A549 (cell line): Measurements from ENCODE around the gene GLIPR2. TPM values are rescaled to one million over a fixed set of nuclear protein-coding genes. Genes with fewer than 3 reads are reported as not detected.
"Not testable (repeated sequence)": the region's sequence is repeated elsewhere in the genome, so short reads cannot be mapped to it uniquely, and the experiment has no call there.

Source experiments
- ATAC-seq, 2 experiments: fragments of 200-7000 bp in 1 of 2; fragments of >200 bp in 1 of 2; cut with Nextera tagmentation in 1 of 2; cut with Tn5 transposase in 1 of 2; 3 replicates each; pipeline versions ENCODE4 v1.8.0 to v1.9.1; 2018 to 2020; ENCODE audit warnings: mild to moderate bottlenecking in 1 of 2, moderate library complexity in 1 of 2
- CTCF ChIA-PET: fragments of 300-600 bp; sonication (Branson Sonifier 250); formaldehyde crosslinking; extraction: SDS; loops from one replicate; lab custom pipeline; 2021; ENCODE audit warnings: antibody characterized with exemption, inconsistent platforms; lab: Yijun Ruan, JAX
- POLR2A ChIA-PET: fragments of 350-600 bp; formaldehyde crosslinking; extraction: SDS; loops from one replicate; lab custom pipeline; 2021; ENCODE audit warnings: antibody characterized with exemption, inconsistent platforms; lab: Yijun Ruan, JAX
- DNase-seq, 2 experiments: peaks; one replicate each; pipeline versions ENCODE4 v3.0.0 to v3.0.0-alpha.2; 2011 to 2016; ENCODE audit warnings: low read depth in 1 of 2, low spot score in 1 of 2
- FAIRE-seq: peaks from 2 replicates; lab custom pipeline; 2011; peaks lifted over from hg19 to GRCh38; lab: Jason Lieb, UNC
- H3K27ac ChIP-seq, 2 experiments: fragments of >200 bp; sonication (Bioruptor Twin); formaldehyde crosslinking; 3 replicates each; pipeline ENCODE4 v1.5.1; 2016 to 2017
- H3K4me1 ChIP-seq: fragments of >200 bp; sonication (Bioruptor Twin); formaldehyde crosslinking; 3 replicates; pipeline ENCODE4 v1.6.1; 2016
- H3K4me2 ChIP-seq: fragments of >200 bp; sonication (Bioruptor Twin); formaldehyde crosslinking; 3 replicates; pipeline ENCODE4 v1.6.1; 2016
- H3K4me3 ChIP-seq: fragments of >200 bp; sonication (Bioruptor Twin); formaldehyde crosslinking; 3 replicates; pipeline ENCODE4 v1.5.1; 2016
- H3K9me3 ChIP-seq: fragments of >200 bp; sonication (Bioruptor Twin); formaldehyde crosslinking; 3 replicates; pipeline ENCODE4 v1.6.1; 2016
- BCL3 ChIP-seq: fragments of >200 bp; sonication (Bioruptor Twin); formaldehyde crosslinking; IDR thresholded peaks from 3 replicates; pipeline ENCODE4 v1.6.1; 2016
- BHLHE40 ChIP-seq: IDR thresholded peaks from 2 replicates; pipeline ENCODE4 v1.6.1; 2012; ENCODE audit warnings: low read depth, low read length, inconsistent platforms
- CBX2 ChIP-seq: fragments of 200-600 bp; sonication (generic); IDR thresholded peaks from 2 replicates; pipeline ENCODE4 v1.6.1; 2016; ENCODE audit warnings: low read depth, mild to moderate bottlenecking, borderline replicate concordance
- CBX8 ChIP-seq: fragments of 200-600 bp; sonication (generic); IDR thresholded peaks from 2 replicates; pipeline ENCODE4 v1.6.1; 2016
- CEBPB ChIP-seq, 2 experiments: fragments of >200 bp in 1 of 2; sonication (Bioruptor Twin) in 1 of 2; formaldehyde crosslinking in 1 of 2; IDR thresholded peaks; 2 replicates each; pipeline ENCODE4 v1.6.1; 2012 to 2016
- EHMT2 ChIP-seq: fragments of 200-600 bp; sonication (generic); IDR thresholded peaks from 2 replicates; pipeline ENCODE4 v1.6.1; 2016; ENCODE audit warnings: antibody characterized with exemption, low read depth, mild to moderate bottlenecking, moderate library complexity
- ELK1 ChIP-seq: fragments of 150-350 bp; IDR thresholded peaks from 2 replicates; pipeline ENCODE4 v1.6.1; 2014; ENCODE audit warnings: low read depth, mild to moderate bottlenecking, low read length
- EP300 ChIP-seq, 2 experiments: fragments of >200 bp; sonication (Bioruptor Twin); formaldehyde crosslinking; IDR thresholded peaks; 2 replicates in 1 of 2; 3 replicates in 1 of 2; pipeline ENCODE4 v1.6.1; 2016 to 2017
- HEYL ChIP-seq: fragments of 250-450 bp; sonication (Bioruptor Pico); IDR thresholded peaks from 2 replicates; pipeline ENCODE4 v1.8.0; 2021; ENCODE audit warnings: mild to moderate bottlenecking, moderate library complexity
- HOXB13 ChIP-seq: fragments of 250-450 bp; sonication (Bioruptor Pico); IDR thresholded peaks from 2 replicates; pipeline ENCODE4 v1.5.0; 2020; ENCODE audit warnings: low read depth, mild to moderate bottlenecking, moderate library complexity
- HOXB5 ChIP-seq: fragments of 250-450 bp; sonication (Bioruptor Pico); IDR thresholded peaks from 2 replicates; pipeline ENCODE4 v1.5.0; 2020; ENCODE audit warnings: mild to moderate bottlenecking, moderate library complexity
- JUNB ChIP-seq: fragments of >200 bp; sonication (Bioruptor Twin); formaldehyde crosslinking; IDR thresholded peaks from 2 replicates; pipeline ENCODE4 v1.6.1; 2016
- KDM5A ChIP-seq: fragments of 200-600 bp; sonication (generic); IDR thresholded peaks from 2 replicates; pipeline ENCODE4 v1.6.1; 2016; ENCODE audit warnings: antibody characterized with exemption, mild to moderate bottlenecking
- MAX ChIP-seq: IDR thresholded peaks from 2 replicates; pipeline ENCODE4 v1.6.1; 2012
- MAZ ChIP-seq: fragments of 150-350 bp; IDR thresholded peaks from 2 replicates; pipeline ENCODE4 v1.6.1; 2014; ENCODE audit warnings: antibody characterized with exemption, low read depth, low read length, borderline replicate concordance
- NPAS2 ChIP-seq: fragments of 250-450 bp; sonication (Bioruptor Pico); IDR thresholded peaks from 2 replicates; pipeline ENCODE4 v1.8.0; 2022; ENCODE audit warnings: mild to moderate bottlenecking, moderate library complexity, borderline replicate concordance
- PHF8 ChIP-seq: fragments of 200-600 bp; sonication (generic); IDR thresholded peaks from 2 replicates; pipeline ENCODE4 v1.6.1; 2016; ENCODE audit warnings: low read depth, mild to moderate bottlenecking, antibody characterized with exemption, moderate library complexity, borderline replicate concordance
- POLR2A ChIP-seq: IDR thresholded peaks from 2 replicates; pipeline ENCODE4 v1.6.1; 2012; ENCODE audit warnings: mild to moderate bottlenecking, low read length
- POLR2AphosphoS2 ChIP-seq: conservative IDR thresholded peaks from 2 replicates; pipeline ENCODE4 v1.6.1; 2012; ENCODE audit warnings: low read length, improper control_type of control experiment, inconsistent platforms
- RCOR1 ChIP-seq: fragments of 150-350 bp; IDR thresholded peaks from 2 replicates; pipeline ENCODE4 v1.6.1; 2014; ENCODE audit warnings: antibody characterized with exemption, low read length, low read depth
- RNF2 ChIP-seq: fragments of 200-600 bp; sonication (generic); IDR thresholded peaks from 2 replicates; pipeline ENCODE4 v1.6.1; 2016; ENCODE audit warnings: low read depth, mild to moderate bottlenecking, antibody characterized with exemption, moderate library complexity, borderline replicate concordance
- SMC3 ChIP-seq: fragments of >200 bp; sonication (Bioruptor Twin); formaldehyde crosslinking; IDR thresholded peaks from 3 replicates; pipeline ENCODE4 v1.6.1; 2018; ENCODE audit warnings: inconsistent platforms
- SREBF2 ChIP-seq: fragments of 450-650 bp; IDR thresholded peaks from 2 replicates; pipeline ENCODE4 v1.6.1; 2014; ENCODE audit warnings: mild to moderate bottlenecking, moderate library complexity
- TFCP2L1 ChIP-seq: fragments of 250-450 bp; sonication (Bioruptor Pico); IDR thresholded peaks from 2 replicates; pipeline ENCODE4 v1.5.0; 2021; ENCODE audit warnings: mild to moderate bottlenecking
- USF2 ChIP-seq: fragments of 450-650 bp; IDR thresholded peaks from 2 replicates; pipeline ENCODE4 v1.6.1; 2014; ENCODE audit warnings: antibody characterized with exemption
- WGBS: methylation state at CpG from one replicate; pipeline ENCODE4 v1.1.6; 2017; ENCODE audit errors: missing lambda C conversion rate; 5-methylcytosine and 5-hydroxymethylcytosine counted together
- polyA plus RNA-seq, 4 experiments: library from polyadenylated mRNA; depleted of rRNA in 3 of 4; stranded (reverse); fragments of >200 nt; fragmentation: RNase III in 1 of 4; extraction: RNeasy Plus Mini Kit Qiagen cat#74134 plus additional on column Dnase treatment in 1 of 4; gene quantifications; 2 replicates in 3 of 4; 3 replicates in 1 of 4; pipeline ENCODE4 v1.2.3, GENCODE V29; 2011 to 2017
- TF ChIP-seq, protein P1 (sequence below): IDR thresholded peaks from 2 replicates; pipeline ENCODE4 v1.6.1; 2012
- TF ChIP-seq, protein P2 (sequence below): fragments of 250-450 bp; sonication (Bioruptor Pico); IDR thresholded peaks from 2 replicates; pipeline ENCODE4 v1.5.0; 2020; ENCODE audit warnings: low read depth, mild to moderate bottlenecking, moderate library complexity

The GLIPR2 gene
- polyA plus RNA-seq, 2 of the 4 experiments (the other 2 are of a cell fraction): 9.0 to 16.0 TPM

DNA sequence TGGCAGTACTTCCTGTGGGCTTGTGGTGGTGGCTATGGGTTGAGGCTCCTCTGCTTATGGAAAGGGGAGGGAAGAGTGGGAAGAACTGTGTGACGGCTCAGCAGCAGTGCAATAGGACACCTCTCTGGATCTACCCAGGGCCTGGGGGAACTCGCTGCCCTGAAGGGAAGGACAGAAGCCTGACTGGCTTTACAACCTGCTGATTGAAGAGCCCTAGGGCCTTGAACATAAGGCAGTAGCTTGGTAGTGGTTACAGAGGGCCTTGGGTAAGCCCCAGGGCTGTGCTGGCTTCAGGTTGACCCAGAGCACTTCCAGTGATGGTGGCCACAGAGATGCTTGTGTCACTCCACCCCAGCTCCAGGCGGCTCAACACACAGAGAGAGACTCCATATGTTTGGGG is 38.2 kb downstream of the GLIPR2 start:
- no peak for FAIRE-seq
- WGBS: 62% methylated on average over 3 of the region's 3 CpGs
- Histone ChIP-seq H3K9me3 (no peaks in the 10 kb centered on the region), H3K27ac (no peak overlapping the region), H3K4me1 (no peaks in the 10 kb centered on the region), H3K4me3 (no peak overlapping the region), H3K4me2 (no peak overlapping the region)
- CTCF ChIA-PET: interaction anchor here (0.9 to 5.5 kb wide), 2 partner anchors 15 to 34 kb away, joined by 3 to 28 read pairs; partner anchors contain the start of gene CLTA
- TF ChIP-seq CEBPB (IDR thresholded peaks at IDR 0.05) (no peak), EHMT2 (no peak), HOXB5 (CRISPR knock-in tag) (no peak), EP300 (IDR thresholded peaks at IDR 0.05) (no peak), JUNB (no peak), HEYL (CRISPR knock-in tag) (no peak), RCOR1 (no peak), TFCP2L1 (CRISPR knock-in tag) (no peak), RNF2 (no peak), CBX2 (no peak), NPAS2 (CRISPR knock-in tag) (no peak), POLR2A (no peak), SMC3 (no peak), PHF8 (no peak), KDM5A (no peak), POLR2AphosphoS2 (no peak)
- TF ChIP-seq, protein P1, sequence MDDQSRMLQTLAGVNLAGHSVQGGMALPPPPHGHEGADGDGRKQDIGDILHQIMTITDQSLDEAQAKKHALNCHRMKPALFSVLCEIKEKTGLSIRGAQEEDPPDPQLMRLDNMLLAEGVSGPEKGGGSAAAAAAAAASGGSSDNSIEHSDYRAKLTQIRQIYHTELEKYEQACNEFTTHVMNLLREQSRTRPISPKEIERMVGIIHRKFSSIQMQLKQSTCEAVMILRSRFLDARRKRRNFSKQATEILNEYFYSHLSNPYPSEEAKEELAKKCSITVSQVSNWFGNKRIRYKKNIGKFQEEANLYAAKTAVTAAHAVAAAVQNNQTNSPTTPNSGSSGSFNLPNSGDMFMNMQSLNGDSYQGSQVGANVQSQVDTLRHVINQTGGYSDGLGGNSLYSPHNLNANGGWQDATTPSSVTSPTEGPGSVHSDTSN: no peak
- DNase-seq: no peak
- no peak; a peak in 1 of 6 replicates for ATAC-seq
- POLR2A ChIA-PET: no interaction called here

DNA sequence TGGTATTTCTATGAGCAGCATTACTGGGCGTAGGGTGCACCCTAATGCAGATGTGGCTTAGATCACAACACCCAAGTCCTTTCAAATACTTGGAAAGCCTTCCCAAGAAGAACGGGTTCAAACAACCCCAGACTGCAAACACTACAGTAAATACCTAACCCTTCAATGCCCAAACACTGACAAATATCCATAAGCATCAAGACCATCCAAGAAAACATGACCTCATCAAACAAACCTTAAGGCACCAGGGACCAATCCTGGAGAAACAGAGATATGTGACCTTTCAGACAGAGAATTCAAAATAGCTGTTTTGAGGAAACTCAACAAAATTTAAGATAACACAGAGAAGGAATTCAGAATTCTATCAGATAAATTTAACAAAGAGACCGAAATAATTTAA is 38.7 kb downstream of the GLIPR2 start:
- H3K4me2 ChIP-seq, POLR2A ChIA-PET, H3K27ac ChIP-seq, ATAC-seq, H3K4me3 ChIP-seq, H3K9me3 ChIP-seq, DNase-seq, FAIRE-seq, H3K4me1 ChIP-seq: not testable (repeated sequence)
- 69% methylated on average over 3 of the region's 3 CpGs for WGBS
- CTCF ChIA-PET: interaction anchor here (1.2 to 5.5 kb wide), 3 partner anchors 15 to 167 kb away, joined by 4 to 28 read pairs (median 5); partner anchors contain the start of gene CLTA

GRCh38 chr9:36176496-36176895 is 40.0 kb downstream of the GLIPR2 start:
- H3K4me1 ChIP-seq, FAIRE-seq, ATAC-seq, H3K27ac ChIP-seq, POLR2A ChIA-PET, H3K9me3 ChIP-seq, H3K4me2 ChIP-seq, H3K4me3 ChIP-seq, DNase-seq: not testable (repeated sequence)
- WGBS: 88% methylated on average over 10 of the region's 10 CpGs
- CTCF ChIA-PET: interaction anchor here (1.1 to 3.1 kb wide), 5 partner anchors 9 to 231 kb away, joined by 3 to 30 read pairs (median 5); partner anchors contain the start of gene CCIN

DNA sequence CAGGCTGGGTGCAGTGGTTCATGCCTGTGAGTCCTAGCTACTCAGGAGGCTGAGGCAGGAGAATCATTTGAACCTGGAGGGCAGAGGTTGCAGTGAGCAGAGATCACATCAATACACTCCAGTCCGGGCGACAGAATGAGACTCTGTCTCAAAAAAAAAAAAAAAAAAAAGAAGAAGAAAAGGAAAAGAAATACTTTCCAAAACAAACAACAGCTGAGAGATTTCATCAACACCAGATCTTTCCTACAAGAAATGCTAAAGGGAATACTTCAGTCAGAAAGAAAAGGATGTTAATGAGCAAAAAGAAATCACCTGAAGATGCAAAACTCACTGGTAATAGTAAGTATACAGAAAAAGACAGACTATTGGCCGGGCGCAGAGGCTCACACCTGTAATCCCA is 41.0 kb downstream of the GLIPR2 start:
- no peaks in the 10 kb centered on the region for H3K4me1 ChIP-seq
- WGBS: 92% methylated on average over 4 of the region's 4 CpGs
- no peak overlapping the region for H3K4me3 ChIP-seq
- ChIA-PET CTCF (interaction anchor here (0.8 to 3.1 kb wide), 9 partner anchors 10 to 223 kb away, joined by 3 to 30 read pairs (median 4); partner anchors contain the start of genes CCIN and CLTA), POLR2A (interaction anchor here (0.7 to 2.2 kb wide), 2 partner anchors 13 to 17 kb away, joined by 9 read pairs; partner anchors contain the start of gene CLTA)
- no peak for TF ChIP-seq MAX
- TF ChIP-seq SREBF2: no peak
- TF ChIP-seq EP300 (IDR thresholded peaks at IDR 0.05): no peak
- no peak for TF ChIP-seq USF2
- no peak for TF ChIP-seq KDM5A
- no peak for TF ChIP-seq CBX8
- TF ChIP-seq HOXB13 (CRISPR knock-in tag): no peak
- TF ChIP-seq, protein P2, sequence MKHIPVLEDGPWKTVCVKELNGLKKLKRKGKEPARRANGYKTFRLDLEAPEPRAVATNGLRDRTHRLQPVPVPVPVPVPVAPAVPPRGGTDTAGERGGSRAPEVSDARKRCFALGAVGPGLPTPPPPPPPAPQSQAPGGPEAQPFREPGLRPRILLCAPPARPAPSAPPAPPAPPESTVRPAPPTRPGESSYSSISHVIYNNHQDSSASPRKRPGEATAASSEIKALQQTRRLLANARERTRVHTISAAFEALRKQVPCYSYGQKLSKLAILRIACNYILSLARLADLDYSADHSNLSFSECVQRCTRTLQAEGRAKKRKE (CRISPR knock-in tag): no peak
- no peak for TF ChIP-seq MAZ
- TF ChIP-seq HOXB5 (CRISPR knock-in tag): no peak
- no peak for TF ChIP-seq BCL3
- no peak for TF ChIP-seq ELK1
- TF ChIP-seq BHLHE40: no peak
- H3K4me2 ChIP-seq: no peak overlapping the region
- DNase-seq (no peak), FAIRE-seq (no peak), ATAC-seq (no peak)
- 0 out of 3 replicates have a peak, but pooled peaks cover 3% of the 10 kb centered on the region for H3K9me3 ChIP-seq
- H3K27ac ChIP-seq: no peak overlapping the region
